ENCODE data around the gene SLC4A2. TPM values are rescaled to one million over a fixed set of nuclear protein-coding genes. Genes with fewer than 3 reads are reported as not detected.

SLC4A2 gene
- total and polyA plus RNA-seq, 2 of the 8 experiments (the other 6 are each of a cell fraction or from before 2014, with no cell fraction given) = 72.6 to 147 TPM

DNA sequence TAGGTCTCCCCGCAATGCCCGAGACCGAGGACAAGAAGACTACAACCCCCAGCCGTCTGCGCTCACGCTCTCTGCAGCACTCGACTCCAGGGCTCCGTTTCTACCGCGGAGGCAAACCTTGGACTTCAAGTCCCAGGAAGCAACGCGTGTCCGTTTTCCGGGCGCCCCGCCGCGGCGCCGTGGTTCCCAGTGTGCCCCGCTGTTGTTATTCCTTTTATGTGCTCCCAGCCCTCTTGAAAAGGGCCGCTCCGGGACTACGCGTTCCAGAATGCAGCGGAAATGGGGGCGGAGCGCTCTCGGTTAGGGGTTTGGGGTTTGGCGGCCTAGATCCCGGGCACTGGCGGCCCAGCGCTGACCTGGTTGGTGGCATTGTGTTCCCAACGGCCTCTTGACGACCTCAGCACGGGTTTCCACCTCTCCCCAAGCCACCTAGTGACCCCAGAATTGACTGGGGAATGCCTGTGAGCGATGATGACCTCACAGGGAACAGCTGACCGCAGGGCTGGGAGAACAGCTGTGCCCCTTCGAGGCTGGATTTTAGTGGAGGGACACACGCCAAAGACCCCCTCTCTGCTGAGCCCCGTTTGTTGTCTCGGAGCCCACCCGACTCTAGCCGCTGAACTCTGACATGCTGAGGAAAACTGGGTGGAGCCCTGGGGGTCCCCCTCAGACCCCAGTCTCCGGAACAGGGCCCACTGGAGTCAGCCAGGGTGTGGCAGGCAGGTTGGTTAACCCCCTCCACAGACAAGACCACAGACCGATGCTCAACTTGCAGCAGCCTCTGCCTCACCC, 1.2 kb upstream of the SLC4A2 start:
- Histone ChIP-seq H2AK5ac (ENCODE audit: low read depth, low read length) (no peak overlapping the region), H3K36me3 (ENCODE audit: control insufficient read depth in 2 of 4, insufficient read depth in 4 of 4, low read length in 3 of 4) (no peaks in the 10 kb centered on the region), H2BK15ac (ENCODE audit: low read length) (peak overlapping the region; percentile 19; the same call in 1 of the 2 replicates), H3K79me2 (ENCODE audit: control insufficient read depth in 1 of 2, insufficient read depth in 2 of 2, low read length in 2 of 2) (peaks cover 0 to under 1% of the 10 kb centered on the region in 2 experiments; a peak in 1 of 4 replicates), H2BK5ac (ENCODE audit: low read depth, low read length) (peak overlapping the region; percentile 71; the same call in 1 of the 2 replicates), H3K27me3 (replicated peaks in 1 of 4; ENCODE audit: control insufficient read depth in 3 of 4, extremely low read depth in 1 of 4, insufficient read depth in 3 of 4, low read length in 3 of 4) (peaks cover 0 to 9% (median 4%) of the 10 kb centered on the region in 4 experiments; a peak in 5 of 7 replicates), H3K9me3 (ENCODE audit: insufficient read depth in 2 of 2, low read depth in 1 of 2, low read length in 1 of 2) (no peaks in the 10 kb centered on the region), H2BK20ac (ENCODE audit: low read length) (no peak overlapping the region; the same call in 1 of the 2 replicates), H3K4me2 (ENCODE audit: insufficient read depth in 1 of 2, low read depth in 2 of 2, low read length in 2 of 2) (peak overlapping the region; percentile 86 to 98), H3K4me3 (ENCODE audit: extremely low read depth in 1 of 4, insufficient read depth in 2 of 4, low read depth in 3 of 4, low read length in 4 of 4) (peak overlapping the region; percentile 59 to 91 (median 78)), H3K4me1 (replicated peaks in 1 of 4; ENCODE audit: control insufficient read depth in 3 of 4, insufficient read depth in 4 of 4, low read length in 3 of 4) (peaks cover 9 to 41% (median 29%) of the 10 kb centered on the region in 4 experiments), H4K5ac (ENCODE audit: insufficient read length, low read depth, low read length) (peak overlapping the region; percentile 55), H2AFZ (ENCODE audit: low read length) (peak overlapping the region; percentile 47; the same call in 1 of the 2 replicates), H3K56ac (replicated peaks; ENCODE audit: insufficient read length, low read depth, low read length) (no peak overlapping the region), H4K8ac (ENCODE audit: extremely low read depth, insufficient read depth, low read length) (0 out of 2 replicates have a peak overlapping the region, but pooled peaks have one; percentile 29), H3K9ac (replicated peaks in 1 of 4; ENCODE audit: extremely low read depth in 1 of 4, low read depth in 3 of 4, low read length in 3 of 4) (peak overlapping the region in 2 of 4 experiments; percentile 26 to 29; a peak in 2 of 7 replicates), H3K4ac (replicated peaks; ENCODE audit: insufficient read length, low read depth, low read length) (peak overlapping the region; percentile 89), H3K14ac (ENCODE audit: insufficient read length) (no peak overlapping the region), H3K23ac (ENCODE audit: insufficient read length) (no peak overlapping the region), H3K23me2 (ENCODE audit: low read depth, low read length) (peaks cover 30% of the 10 kb centered on the region), H4K20me1 (replicated peaks in 1 of 2; ENCODE audit: control insufficient read depth in 1 of 2, insufficient read depth in 2 of 2, low read length in 2 of 2) (peaks cover 0 to 4% of the 10 kb centered on the region in 2 experiments), H3K18ac (ENCODE audit: extremely low read depth, low read length) (peak overlapping the region; percentile 68), H4K91ac (replicated peaks; ENCODE audit: insufficient read length, low read length) (peak overlapping the region; percentile 36), H3K79me1 (ENCODE audit: low read depth, low read length) (0 out of 2 replicates have a peak, but pooled peaks cover 3% of the 10 kb centered on the region), H2BK120ac (replicated peaks; ENCODE audit: low read depth, low read length) (no peak overlapping the region), H3K27ac (ENCODE audit: low read depth, low read length) (peak overlapping the region; percentile 61; the same call in 1 of the 2 replicates), H2BK12ac (ENCODE audit: low read depth, low read length) (no peak overlapping the region)
- FAIRE-seq (no peak), DNase-seq (ENCODE audit: low read depth in 1 of 2, low spot score in 2 of 2) (peak; percentile 98 to 99)
- ChIA-PET CTCF (ENCODE audit: partially characterized antibody) (interaction anchor here (0.7 to 9.7 kb wide), 13 partner anchors 9 to 66 kb away, joined by 3 to 88 read pairs (median 5); partner anchors contain the start of genes ABCB8 and FASTK), POLR2A (ENCODE audit: partially characterized antibody) (interaction anchor here (1.0 to 2.5 kb wide), 10 partner anchors 11 to 48 kb away, joined by 3 to 7 read pairs (median 3); partner anchors contain the start of genes ABCB8, FASTK and TMUB1)
- WGBS, 2 experiments (ENCODE audit: extremely low coverage in 1 of 2, insufficient coverage in 1 of 2, insufficient read length in 1 of 2, insufficient replicate concordance in 2 of 2, low coverage in 1 of 2, low lambda C conversion rate in 2 of 2, missing lambda C conversion rate in 1 of 2) = 7% methylated on average over 46 of the region's 46 CpGs; no CpG with 5 or more reads in 1 of the 2 experiments
- TF ChIP-seq JUND (IDR thresholded peaks at IDR 0.05; ENCODE audit: low read length) (no peak), SP2 (IDR thresholded peaks at IDR 0.05; ENCODE audit: low read length) (no peak), PHF8 (conservative IDR thresholded peaks at IDR 0.05; ENCODE audit: low read depth, low read length) (0 out of 2 replicates have a peak, but pooled peaks have one; percentile 37), TEAD4 (IDR thresholded peaks at IDR 0.05; ENCODE audit: low read depth, low read length) (0 out of 2 replicates have a peak, but pooled peaks have one; percentile 21), POLR2A (IDR thresholded peaks at IDR 0.05; ENCODE audit: control extremely low read depth in 1 of 2, low read depth in 2 of 2, low read length in 2 of 2) (peak in 1 of 2 experiments; percentile 49; a peak in 1 of 3 replicates), SAP30 (IDR thresholded peaks at IDR 0.05; ENCODE audit: insufficient read depth, insufficient replicate concordance, low read length) (no peak), KDM1A (IDR thresholded peaks at IDR 0.05; ENCODE audit: borderline replicate concordance, low read length) (no peak), BCL11A (IDR thresholded peaks at IDR 0.05; ENCODE audit: low read depth in 2 of 2, low read length in 2 of 2) (no peak), NANOG (IDR thresholded peaks at IDR 0.05; ENCODE audit: insufficient read depth, low read depth, low read length, poor library complexity, severe bottlenecking) (no peak), CTBP2 (IDR thresholded peaks at IDR 0.05; ENCODE audit: borderline replicate concordance, insufficient read depth, insufficient read length, low read length) (peak; percentile 72)

Data from H1 (cell line).